ENCODE results near the gene ITPA.

The ITPA gene

DNA sequence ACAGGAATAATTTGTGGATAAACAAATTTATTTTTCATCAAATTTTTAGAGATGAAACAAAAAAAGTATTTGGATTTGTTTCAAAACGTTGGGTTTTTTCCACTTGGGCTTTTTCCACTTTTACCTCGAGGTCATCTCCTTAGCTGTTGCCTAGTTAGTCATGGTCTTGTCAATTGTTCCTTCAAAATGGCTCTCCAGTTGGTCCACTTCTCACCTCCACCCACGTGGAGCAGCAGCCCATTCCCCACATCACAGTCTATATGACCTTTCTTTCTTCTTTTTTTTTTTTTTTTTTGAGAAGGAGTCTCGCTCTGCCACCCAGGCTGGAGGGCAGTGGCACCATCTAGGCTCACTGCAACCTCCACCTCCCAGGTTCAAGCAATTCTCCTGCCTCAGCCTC lies 36.4 kb downstream of the ITPA start:
- Histone ChIP-seq H3K4me1 (ENCODE audit: low read depth, poor library complexity, severe bottlenecking) (no peaks in the 10 kb centered on the region), H4K20me1 (ENCODE audit: insufficient read depth) (no peaks in the 10 kb centered on the region), H3K27me3 (ENCODE audit: insufficient read depth, low read depth) (no peaks in the 10 kb centered on the region), H3K36me3 (ENCODE audit: insufficient read depth) (no peaks in the 10 kb centered on the region), H2AFZ (ENCODE audit: low read depth) (no peak overlapping the region), H3K4me2 (no peak overlapping the region), H3K9ac (no peak overlapping the region), H3K27ac (no peak overlapping the region), H3K4me3 (IDR thresholded peaks at IDR 0.05; ENCODE audit: insufficient read depth, low read depth, low read length) (no peak overlapping the region), H3K79me2 (ENCODE audit: insufficient read depth, low read depth) (no peaks in the 10 kb centered on the region)
- TF ChIP-seq, protein P1, sequence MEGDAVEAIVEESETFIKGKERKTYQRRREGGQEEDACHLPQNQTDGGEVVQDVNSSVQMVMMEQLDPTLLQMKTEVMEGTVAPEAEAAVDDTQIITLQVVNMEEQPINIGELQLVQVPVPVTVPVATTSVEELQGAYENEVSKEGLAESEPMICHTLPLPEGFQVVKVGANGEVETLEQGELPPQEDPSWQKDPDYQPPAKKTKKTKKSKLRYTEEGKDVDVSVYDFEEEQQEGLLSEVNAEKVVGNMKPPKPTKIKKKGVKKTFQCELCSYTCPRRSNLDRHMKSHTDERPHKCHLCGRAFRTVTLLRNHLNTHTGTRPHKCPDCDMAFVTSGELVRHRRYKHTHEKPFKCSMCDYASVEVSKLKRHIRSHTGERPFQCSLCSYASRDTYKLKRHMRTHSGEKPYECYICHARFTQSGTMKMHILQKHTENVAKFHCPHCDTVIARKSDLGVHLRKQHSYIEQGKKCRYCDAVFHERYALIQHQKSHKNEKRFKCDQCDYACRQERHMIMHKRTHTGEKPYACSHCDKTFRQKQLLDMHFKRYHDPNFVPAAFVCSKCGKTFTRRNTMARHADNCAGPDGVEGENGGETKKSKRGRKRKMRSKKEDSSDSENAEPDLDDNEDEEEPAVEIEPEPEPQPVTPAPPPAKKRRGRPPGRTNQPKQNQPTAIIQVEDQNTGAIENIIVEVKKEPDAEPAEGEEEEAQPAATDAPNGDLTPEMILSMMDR (conservative IDR thresholded peaks at IDR 0.05; ENCODE audit: low read depth, low read length) = no peak

DNA sequence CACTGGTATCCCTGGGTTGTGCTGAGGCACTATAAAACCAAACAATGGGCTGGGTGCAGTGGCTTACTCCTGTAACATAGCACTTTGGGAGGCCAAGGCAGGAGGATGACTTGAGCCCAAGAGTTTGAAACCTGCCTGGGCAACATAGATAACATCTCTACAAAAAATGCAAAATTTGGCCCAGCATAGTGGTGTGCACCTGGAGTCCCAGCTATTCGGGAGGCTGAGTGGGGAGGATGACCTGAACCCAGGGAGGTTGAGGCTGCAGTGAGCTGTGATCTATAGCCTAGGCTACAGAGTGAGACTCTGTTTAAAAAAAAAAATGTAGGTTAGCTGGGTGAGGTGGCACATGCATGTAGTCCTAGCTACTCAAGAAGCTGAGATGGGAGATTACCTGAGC lies 37.4 kb downstream of the ITPA start:
- H3K4me1 ChIP-seq (ENCODE audit: low read depth, poor library complexity, severe bottlenecking) = no peaks in the 10 kb centered on the region
- H3K79me2 ChIP-seq (ENCODE audit: insufficient read depth, low read depth) = no peaks in the 10 kb centered on the region
- no peak overlapping the region for H3K4me2 ChIP-seq
- no peaks in the 10 kb centered on the region for H4K20me1 ChIP-seq (ENCODE audit: insufficient read depth)
- TF ChIP-seq, protein P1 (conservative IDR thresholded peaks at IDR 0.05; ENCODE audit: low read depth, low read length) = no peak
- no peaks in the 10 kb centered on the region for H3K36me3 ChIP-seq (ENCODE audit: insufficient read depth)
- no peak overlapping the region for H3K27ac ChIP-seq
- no peak overlapping the region for H2AFZ ChIP-seq (ENCODE audit: low read depth)
- H3K27me3 ChIP-seq (ENCODE audit: insufficient read depth, low read depth) = no peaks in the 10 kb centered on the region
- no peak overlapping the region for H3K9ac ChIP-seq
- no peak overlapping the region for H3K4me3 ChIP-seq (IDR thresholded peaks at IDR 0.05; ENCODE audit: insufficient read depth, low read depth, low read length)

DNA sequence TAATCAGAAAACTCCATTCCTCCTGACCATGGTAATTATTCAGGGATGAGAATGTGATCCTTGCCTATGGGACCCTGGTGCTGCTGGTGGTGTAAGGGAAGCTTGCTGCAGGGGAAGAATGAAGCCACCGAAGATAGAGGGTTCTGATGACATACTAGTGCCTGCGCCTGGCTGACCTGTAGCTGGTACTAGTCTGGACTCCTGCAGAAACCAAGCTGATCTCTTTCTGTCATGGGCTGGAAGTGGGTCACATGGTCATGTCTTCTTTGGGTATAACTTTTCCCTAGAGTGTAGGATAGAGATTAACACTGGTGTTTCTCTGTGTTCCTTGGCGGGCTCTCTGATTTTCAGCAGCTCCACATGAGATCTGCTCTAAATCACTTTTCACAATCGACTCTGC lies 38.3 kb downstream of the ITPA start:
- no peaks in the 10 kb centered on the region for H3K36me3 ChIP-seq (ENCODE audit: insufficient read depth)
- no peak overlapping the region for H3K4me2 ChIP-seq
- no peaks in the 10 kb centered on the region for H3K27me3 ChIP-seq (ENCODE audit: insufficient read depth, low read depth)
- TF ChIP-seq, protein P1 (conservative IDR thresholded peaks at IDR 0.05; ENCODE audit: low read depth, low read length) = no peak
- no peak overlapping the region for H3K4me3 ChIP-seq (IDR thresholded peaks at IDR 0.05; ENCODE audit: insufficient read depth, low read depth, low read length)
- no peak overlapping the region for H3K27ac ChIP-seq
- no peaks in the 10 kb centered on the region for H3K79me2 ChIP-seq (ENCODE audit: insufficient read depth, low read depth)
- no peaks in the 10 kb centered on the region for H4K20me1 ChIP-seq (ENCODE audit: insufficient read depth)
- no peak overlapping the region for H2AFZ ChIP-seq (ENCODE audit: low read depth)
- no peaks in the 10 kb centered on the region for H3K4me1 ChIP-seq (ENCODE audit: low read depth, poor library complexity, severe bottlenecking)
- no peak overlapping the region for H3K9ac ChIP-seq

DNA sequence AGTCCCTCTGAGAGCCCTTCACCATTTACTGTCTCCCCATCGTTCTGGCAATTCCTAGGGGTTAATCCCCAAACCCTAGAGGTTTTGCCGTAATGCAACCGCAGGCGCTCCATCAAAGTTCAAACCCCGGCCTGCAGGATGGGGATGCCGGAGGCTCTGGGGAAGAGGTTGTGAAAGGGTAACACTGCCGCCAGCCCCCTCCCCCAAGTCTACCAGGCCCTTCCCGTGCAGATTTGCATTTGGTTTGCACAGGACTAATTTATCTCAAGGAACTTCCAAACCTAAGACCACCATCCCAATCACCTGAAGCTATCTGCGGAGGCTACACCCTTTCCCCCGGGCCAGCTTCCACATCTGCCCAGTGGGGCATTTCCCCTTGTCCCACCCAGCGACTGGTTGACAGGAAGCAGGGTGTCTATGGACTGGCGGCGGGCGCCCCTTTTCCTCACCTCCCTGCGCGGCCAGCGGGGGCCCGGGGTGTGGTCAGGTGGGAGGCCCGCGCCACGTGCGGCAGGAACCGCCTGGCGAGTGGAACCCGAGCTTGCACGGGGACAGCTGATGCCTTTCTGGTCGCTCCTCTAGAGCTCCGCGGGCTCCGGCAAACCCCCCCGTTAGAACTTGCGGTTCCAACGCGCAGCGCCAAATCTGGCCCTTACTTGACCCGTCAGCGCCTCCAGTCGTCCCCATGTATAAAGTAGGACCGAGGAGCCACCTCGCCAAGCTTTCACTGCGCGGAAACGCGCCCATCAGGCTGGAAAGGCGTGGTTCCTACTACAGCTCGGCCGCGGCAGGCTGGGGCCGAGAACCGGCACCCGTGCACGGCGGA lies 39.1 kb downstream of the ITPA start:
- Histone ChIP-seq H3K79me2 (ENCODE audit: insufficient read depth, low read depth) (no peaks in the 10 kb centered on the region), H3K36me3 (ENCODE audit: insufficient read depth) (no peaks in the 10 kb centered on the region), H3K27ac (no peak overlapping the region), H3K27me3 (ENCODE audit: insufficient read depth, low read depth) (no peaks in the 10 kb centered on the region), H3K4me3 (IDR thresholded peaks at IDR 0.05; ENCODE audit: insufficient read depth, low read depth, low read length) (no peak overlapping the region), H3K4me2 (no peak overlapping the region), H3K4me1 (ENCODE audit: low read depth, poor library complexity, severe bottlenecking) (no peaks in the 10 kb centered on the region), H3K9ac (no peak overlapping the region), H4K20me1 (ENCODE audit: insufficient read depth) (no peaks in the 10 kb centered on the region), H2AFZ (ENCODE audit: low read depth) (no peak overlapping the region)
- TF ChIP-seq, protein P1 (conservative IDR thresholded peaks at IDR 0.05; ENCODE audit: low read depth, low read length) = no peak

Measured in KMS-11 (cell line).